Keratinocyte (primary cell): ENCODE results near the gene CCDC175. TPM values are rescaled to one million over a fixed set of nuclear protein-coding genes. Genes with fewer than 3 reads are reported as not detected.

Experiments used
- DNase-seq: peaks from one replicate; pipeline ENCODE4 v3.0.0-alpha.2; 2011; ENCODE audit warnings: low read depth, missing footprints, low spot score
- FAIRE-seq: peaks from 2 replicates; lab custom pipeline; 2011; peaks lifted over from hg19 to GRCh38; lab: Jason Lieb, UNC
- H2AFZ ChIP-seq: 2 replicates; pipeline ENCODE4 v1.6.0; 2012; ENCODE audit warnings: low read length, control low read depth, inconsistent platforms; ENCODE audit not compliant: control insufficient read depth
- H3K27ac ChIP-seq: 2 replicates; pipeline ENCODE4 v1.5.1; 2011; ENCODE audit warnings: low read length; ENCODE audit not compliant: control insufficient read depth, insufficient read depth
- H3K27me3 ChIP-seq: 3 replicates; pipeline ENCODE4 v1.6.0; 2011; ENCODE audit warnings: low read length; ENCODE audit not compliant: control insufficient read depth, insufficient read depth; ENCODE audit errors: extremely low read depth
- H3K36me3 ChIP-seq, 2 experiments: 2 replicates in 1 of 2; 3 replicates in 1 of 2; pipeline ENCODE4 v1.5.1; 2011; ENCODE audit warnings: low read length in 2 of 2, mild to moderate bottlenecking in 1 of 2; ENCODE audit not compliant: control insufficient read depth in 2 of 2, insufficient read depth in 2 of 2; ENCODE audit errors: extremely low read depth in 1 of 2
- H3K4me1 ChIP-seq: 3 replicates; pipeline ENCODE4 v1.5.1; 2011; ENCODE audit warnings: low read length; ENCODE audit not compliant: control insufficient read depth, insufficient read depth; ENCODE audit errors: extremely low read depth
- H3K4me2 ChIP-seq: 3 replicates; pipeline ENCODE4 v1.6.0; 2011; ENCODE audit warnings: low read depth, low read length; ENCODE audit not compliant: control insufficient read depth, insufficient read depth; ENCODE audit errors: extremely low read depth
- H3K4me3 ChIP-seq, 3 experiments: fragments of 200-600 bp in 1 of 3; sonication (generic) in 1 of 3; 2 replicates in 2 of 3; 3 replicates in 1 of 3; pipeline ENCODE4 v1.5.1; 2011 to 2016; ENCODE audit warnings: low read length in 3 of 3, mild to moderate bottlenecking in 3 of 3, control low read depth in 2 of 3, inconsistent platforms in 1 of 3, low read depth in 1 of 3, mixed read lengths in 1 of 3, mixed run types in 1 of 3, moderate library complexity in 1 of 3; ENCODE audit not compliant: control insufficient read depth in 2 of 3, insufficient read depth in 2 of 3; ENCODE audit errors: extremely low read depth in 1 of 3
- H3K79me2 ChIP-seq: 2 replicates; pipeline ENCODE4 v1.6.0; 2012; ENCODE audit warnings: low read length; ENCODE audit not compliant: control insufficient read depth, insufficient read depth
- H3K9ac ChIP-seq: 3 replicates; pipeline ENCODE4 v1.6.0; 2011; ENCODE audit warnings: low read length; ENCODE audit not compliant: control insufficient read depth, insufficient read depth; ENCODE audit errors: extremely low read depth
- H3K9me1 ChIP-seq: 3 replicates; pipeline ENCODE4 v1.6.0; 2011; ENCODE audit warnings: low read length; ENCODE audit not compliant: control insufficient read depth, insufficient read depth; ENCODE audit errors: extremely low read depth
- H3K9me3 ChIP-seq: 2 replicates; pipeline ENCODE4 v1.5.1; 2012; ENCODE audit warnings: low read depth, low read length; ENCODE audit not compliant: control insufficient read depth
- H4K20me1 ChIP-seq: 3 replicates; pipeline ENCODE4 v1.6.0; 2011; ENCODE audit warnings: low read length; ENCODE audit not compliant: control insufficient read depth, insufficient read depth; ENCODE audit errors: extremely low read depth
- EZH2 ChIP-seq: IDR thresholded peaks from one replicate; pipeline ENCODE4 v1.6.1; 2012; ENCODE audit warnings: inconsistent platforms, mild to moderate bottlenecking, low read length, moderate library complexity
- dilution Hi-C: fragments of 300-500 bp; cut with MboI; formaldehyde crosslinking; loops from one replicate; pipeline ENCODE4 v1.7.0; 2020; ENCODE audit warnings: low sequenced_read_pairs; ENCODE audit not compliant: extremely low pct_ligation_motif_present
- polyA plus RNA-seq, 5 experiments: library from polyadenylated mRNA; depleted of rRNA in 3 of 5; stranded (reverse) in 3 of 5; stranded (forward) in 1 of 5; unstranded in 1 of 5; fragments of >200 nt; gene quantifications; 1 replicate in 1 of 5; 2 replicates in 3 of 5; 3 replicates in 1 of 5; pipeline versions ENCODE4 v1.2.1 to v1.2.3, GENCODE V29; 2011 to 2012; ENCODE audit warnings: missing spikeins in 2 of 5, low read depth in 1 of 5, low replicate concordance in 1 of 5
- TF ChIP-seq, protein P1 (sequence below), 3 experiments: IDR thresholded peaks in 1 of 3; conservative IDR thresholded peaks in 1 of 3; optimal IDR thresholded peaks in 1 of 3; 2 replicates in 2 of 3; 3 replicates in 1 of 3; pipeline versions ENCODE3 to v1.5.1; 2011; ENCODE audit warnings: low read length in 3 of 3, mild to moderate bottlenecking in 3 of 3, moderate library complexity in 2 of 3, control low read depth in 1 of 3, inconsistent platforms in 1 of 3; ENCODE audit not compliant: insufficient read depth in 2 of 3; ENCODE audit errors: extremely low read depth in 1 of 3

CCDC175 gene
- polyA plus RNA-seq, 1 donor (not counting 4 experiments of a cell fraction or from before 2014, with no cell fraction given), result not detected

DNA sequence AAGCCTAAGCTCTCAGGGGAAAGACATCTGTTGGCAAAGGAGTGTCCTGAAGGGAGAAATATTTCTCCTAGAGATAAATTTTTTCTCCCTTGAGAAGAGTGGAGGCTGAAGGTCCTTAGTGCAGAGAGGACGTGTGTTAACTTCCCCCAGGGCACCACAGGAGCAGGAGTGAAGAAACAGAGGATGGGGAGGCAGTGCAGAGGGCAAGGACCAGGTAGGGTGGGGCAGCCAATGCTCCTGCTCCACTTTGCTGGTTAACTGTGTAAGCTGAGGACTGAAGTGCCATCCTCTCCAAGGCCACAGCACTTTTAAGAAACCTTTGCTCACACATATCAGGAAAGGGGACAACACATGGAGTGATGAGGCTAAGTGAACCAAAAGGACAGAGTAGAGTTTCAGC, 96.4 kb downstream of the CCDC175 start:
- Histone ChIP-seq H3K9me1 (peaks cover 2% of the 10 kb centered on the region), H3K4me3 (no peak overlapping the region), H3K79me2 (peaks cover 38% of the 10 kb centered on the region), H3K36me3 (peaks cover 7 to 17% of the 10 kb centered on the region in 2 experiments), H4K20me1 (no peaks in the 10 kb centered on the region), H3K4me1 (peaks cover 19% of the 10 kb centered on the region), H3K4me2 (no peak overlapping the region), H3K9ac (no peak overlapping the region), H3K27ac (no peak overlapping the region), H2AFZ (no peak overlapping the region), H3K9me3 (no peaks in the 10 kb centered on the region), H3K27me3 (no peaks in the 10 kb centered on the region)
- TF ChIP-seq EZH2, result no peak
- TF ChIP-seq, protein P1, sequence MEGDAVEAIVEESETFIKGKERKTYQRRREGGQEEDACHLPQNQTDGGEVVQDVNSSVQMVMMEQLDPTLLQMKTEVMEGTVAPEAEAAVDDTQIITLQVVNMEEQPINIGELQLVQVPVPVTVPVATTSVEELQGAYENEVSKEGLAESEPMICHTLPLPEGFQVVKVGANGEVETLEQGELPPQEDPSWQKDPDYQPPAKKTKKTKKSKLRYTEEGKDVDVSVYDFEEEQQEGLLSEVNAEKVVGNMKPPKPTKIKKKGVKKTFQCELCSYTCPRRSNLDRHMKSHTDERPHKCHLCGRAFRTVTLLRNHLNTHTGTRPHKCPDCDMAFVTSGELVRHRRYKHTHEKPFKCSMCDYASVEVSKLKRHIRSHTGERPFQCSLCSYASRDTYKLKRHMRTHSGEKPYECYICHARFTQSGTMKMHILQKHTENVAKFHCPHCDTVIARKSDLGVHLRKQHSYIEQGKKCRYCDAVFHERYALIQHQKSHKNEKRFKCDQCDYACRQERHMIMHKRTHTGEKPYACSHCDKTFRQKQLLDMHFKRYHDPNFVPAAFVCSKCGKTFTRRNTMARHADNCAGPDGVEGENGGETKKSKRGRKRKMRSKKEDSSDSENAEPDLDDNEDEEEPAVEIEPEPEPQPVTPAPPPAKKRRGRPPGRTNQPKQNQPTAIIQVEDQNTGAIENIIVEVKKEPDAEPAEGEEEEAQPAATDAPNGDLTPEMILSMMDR (optimal IDR thresholded peaks at IDR 0.05 in 1 of 3, IDR thresholded peaks at IDR 0.05 in 1 of 3, conservative IDR thresholded peaks at IDR 0.05 in 1 of 3; ENCODE audit: extremely low read depth in 1 of 3, insufficient read depth in 2 of 3, low read length in 3 of 3), result no peak
- dilution Hi-C loops, result no loop called here
- DNase-seq (no peak), FAIRE-seq (no peak)

- dilution Hi-C loops, result no loop called here
- no peak for FAIRE-seq
- peaks cover 2% of the 10 kb centered on the region for H3K9me1 ChIP-seq
- DNase-seq, result no peak
- no peak overlapping the region for H3K4me2 ChIP-seq
- peaks cover 10 to 20% of the 10 kb centered on the region in 2 experiments for H3K36me3 ChIP-seq
- H3K4me1 ChIP-seq, result peaks cover 19% of the 10 kb centered on the region
- H2AFZ ChIP-seq, result no peak overlapping the region
- H3K27ac ChIP-seq, result no peak overlapping the region
- no peak overlapping the region for H3K4me3 ChIP-seq
- TF ChIP-seq EZH2, result no peak
- TF ChIP-seq, protein P1 (optimal IDR thresholded peaks at IDR 0.05 in 1 of 3, IDR thresholded peaks at IDR 0.05 in 1 of 3, conservative IDR thresholded peaks at IDR 0.05 in 1 of 3; ENCODE audit: extremely low read depth in 1 of 3, insufficient read depth in 2 of 3, low read length in 3 of 3), result no peak
- H3K27me3 ChIP-seq, result no peaks in the 10 kb centered on the region
- peaks cover 30% of the 10 kb centered on the region for H3K79me2 ChIP-seq
- no peaks in the 10 kb centered on the region for H3K9me3 ChIP-seq
- H3K9ac ChIP-seq, result no peak overlapping the region
- no peaks in the 10 kb centered on the region for H4K20me1 ChIP-seq
Observed at GRCh38 chr14:59478540-59478939, 98.1 kb downstream of the CCDC175 start.
